Measurements from ENCODE around the gene THRB. TPM values are rescaled to one million over a fixed set of nuclear protein-coding genes. Genes with fewer than 3 reads are reported as not detected.

Gene THRB
- total RNA-seq, 4 donors from 2014 or later: 6.3 to 10.3 (median 8.5) TPM

GRCh38 chr3:24500806-24501205 lies 6.2 kb upstream of the THRB start:
- 93 to 100% methylated on average over 1 of the region's 1 CpG for WGBS, 2 donors

GRCh38 chr3:24499991-24500390 lies 5.3 kb upstream of the THRB start:
- H3K27ac ChIP-seq: no peak overlapping the region
- no peaks in the 10 kb centered on the region for H3K27me3 ChIP-seq
- H3K4me3 ChIP-seq: no peak overlapping the region
- peaks cover 0 to 11% (median 0%) of the 10 kb centered on the region in 4 donors for H3K4me1 ChIP-seq
- H3K36me3 ChIP-seq: no peaks in the 10 kb centered on the region
- whole genome bisulfite sequencing, 2 donors: 68% methylated on average over 3 of the region's 3 CpGs
- H3K9me3 ChIP-seq: no peaks in the 10 kb centered on the region
- no peak for DNase-seq (ENCODE audit: low spot score in 2 of 2)
- no peak for TF ChIP-seq POLR2A (IDR thresholded peaks at IDR 0.05)
- TF ChIP-seq EP300 (IDR thresholded peaks at IDR 0.05): no peak
- TF ChIP-seq, protein P1, sequence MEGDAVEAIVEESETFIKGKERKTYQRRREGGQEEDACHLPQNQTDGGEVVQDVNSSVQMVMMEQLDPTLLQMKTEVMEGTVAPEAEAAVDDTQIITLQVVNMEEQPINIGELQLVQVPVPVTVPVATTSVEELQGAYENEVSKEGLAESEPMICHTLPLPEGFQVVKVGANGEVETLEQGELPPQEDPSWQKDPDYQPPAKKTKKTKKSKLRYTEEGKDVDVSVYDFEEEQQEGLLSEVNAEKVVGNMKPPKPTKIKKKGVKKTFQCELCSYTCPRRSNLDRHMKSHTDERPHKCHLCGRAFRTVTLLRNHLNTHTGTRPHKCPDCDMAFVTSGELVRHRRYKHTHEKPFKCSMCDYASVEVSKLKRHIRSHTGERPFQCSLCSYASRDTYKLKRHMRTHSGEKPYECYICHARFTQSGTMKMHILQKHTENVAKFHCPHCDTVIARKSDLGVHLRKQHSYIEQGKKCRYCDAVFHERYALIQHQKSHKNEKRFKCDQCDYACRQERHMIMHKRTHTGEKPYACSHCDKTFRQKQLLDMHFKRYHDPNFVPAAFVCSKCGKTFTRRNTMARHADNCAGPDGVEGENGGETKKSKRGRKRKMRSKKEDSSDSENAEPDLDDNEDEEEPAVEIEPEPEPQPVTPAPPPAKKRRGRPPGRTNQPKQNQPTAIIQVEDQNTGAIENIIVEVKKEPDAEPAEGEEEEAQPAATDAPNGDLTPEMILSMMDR (IDR thresholded peaks at IDR 0.05): no peak

More at GRCh38 chr3:24500806-24501205, 6.2 kb upstream of the THRB start:
- TF ChIP-seq POLR2A (IDR thresholded peaks at IDR 0.05): no peak
- Histone ChIP-seq H3K4me3 (no peak overlapping the region), H3K27ac (no peak overlapping the region), H3K9me3 (no peaks in the 10 kb centered on the region), H3K4me1 (peaks cover 0 to 6% (median 0%) of the 10 kb centered on the region in 4 donors), H3K27me3 (no peaks in the 10 kb centered on the region), H3K36me3 (no peaks in the 10 kb centered on the region)
- no peak for DNase-seq (ENCODE audit: low spot score in 2 of 2)

DNA sequence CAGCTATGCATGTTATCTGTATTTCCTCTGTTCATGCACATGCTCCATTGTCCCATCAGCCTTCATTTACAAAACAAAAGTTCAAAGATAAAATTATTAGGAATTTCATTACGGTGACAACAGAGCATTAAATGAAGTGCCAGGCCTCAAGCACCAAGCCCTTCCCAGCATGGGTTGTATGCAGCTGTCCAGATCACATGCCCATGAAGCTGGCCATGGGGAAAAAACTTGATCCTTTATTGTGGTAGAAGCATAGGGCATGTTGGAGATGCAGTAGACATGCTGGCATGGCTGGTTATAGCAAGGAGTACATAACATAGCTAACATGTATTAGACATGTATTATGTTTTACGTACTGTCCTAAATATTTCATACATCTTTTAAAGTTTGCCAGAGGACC lies 4.1 kb upstream of the THRB start:
- peaks cover 0 to 17% (median 0%) of the 10 kb centered on the region in 4 donors for H3K4me1 ChIP-seq
- TF ChIP-seq EP300 (IDR thresholded peaks at IDR 0.05): no peak
- TF ChIP-seq, protein P1 (IDR thresholded peaks at IDR 0.05): no peak
- no peak for TF ChIP-seq POLR2A (IDR thresholded peaks at IDR 0.05)
- DNase-seq (ENCODE audit: low spot score in 2 of 2): no peak
- no peak overlapping the region for H3K27ac ChIP-seq
- H3K9me3 ChIP-seq: no peaks in the 10 kb centered on the region
- 67 to 85% methylated on average over 2 of the region's 2 CpGs for WGBS, 2 donors
- no peaks in the 10 kb centered on the region for H3K36me3 ChIP-seq
- no peak overlapping the region for H3K4me3 ChIP-seq
- peaks cover 0 to 9% of the 10 kb centered on the region in 2 donors for H3K27me3 ChIP-seq

DNA sequence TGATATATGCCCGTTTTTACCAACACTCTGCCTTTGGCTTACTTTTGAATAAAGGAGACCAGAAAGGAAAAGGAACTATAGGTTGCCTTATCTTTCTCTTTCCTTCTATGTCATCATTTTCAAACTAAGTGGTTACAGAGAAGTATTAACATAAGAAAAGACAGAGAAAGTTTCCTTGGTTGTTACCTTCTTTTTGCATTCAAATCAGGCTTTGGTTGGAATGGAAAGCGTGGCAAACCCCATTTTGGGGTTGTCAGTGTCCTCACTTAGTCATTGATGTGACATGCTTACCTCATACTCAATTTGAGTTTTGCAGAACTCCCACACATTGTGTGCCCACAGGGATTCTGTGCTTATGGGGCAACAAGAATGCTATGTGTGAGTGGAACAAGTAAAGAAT lies 3.7 kb upstream of the THRB start:
- Histone ChIP-seq H3K27ac (no peak overlapping the region), H3K4me1 (peaks cover 0 to 21% (median 0%) of the 10 kb centered on the region in 4 donors), H3K27me3 (peaks cover 0 to 11% of the 10 kb centered on the region in 2 donors), H3K4me3 (no peak overlapping the region), H3K36me3 (no peaks in the 10 kb centered on the region), H3K9me3 (no peaks in the 10 kb centered on the region)
- TF ChIP-seq, protein P1 (IDR thresholded peaks at IDR 0.05): no peak
- TF ChIP-seq POLR2A (IDR thresholded peaks at IDR 0.05): no peak
- TF ChIP-seq EP300 (IDR thresholded peaks at IDR 0.05): no peak
- no peak for DNase-seq (ENCODE audit: low spot score in 2 of 2)
- 81% methylated on average over 2 of the region's 2 CpGs for WGBS, 2 donors

GRCh38 chr3:24497942-24498341 lies 3.3 kb upstream of the THRB start:
- peaks cover 0 to 11% of the 10 kb centered on the region in 2 donors for H3K27me3 ChIP-seq
- 90 to 95% methylated on average over 2 of the region's 2 CpGs for WGBS, 2 donors
- no peak for DNase-seq (ENCODE audit: low spot score in 2 of 2)
- peaks cover 0 to 26% (median 0%) of the 10 kb centered on the region in 4 donors for H3K4me1 ChIP-seq
- no peak overlapping the region for H3K4me3 ChIP-seq
- no peaks in the 10 kb centered on the region for H3K36me3 ChIP-seq
- TF ChIP-seq POLR2A (IDR thresholded peaks at IDR 0.05) (no peak), EP300 (IDR thresholded peaks at IDR 0.05) (no peak)
- TF ChIP-seq, protein P1 (IDR thresholded peaks at IDR 0.05): no peak
- no peak overlapping the region for H3K27ac ChIP-seq
- H3K9me3 ChIP-seq: no peaks in the 10 kb centered on the region
